Osteoblast (primary cell): ENCODE results near the gene KANSL1. TPM values are rescaled to one million over a fixed set of nuclear protein-coding genes. Genes with fewer than 3 reads are reported as not detected.

Source experiments
- DNase-seq: peaks from one replicate; pipeline ENCODE4 v3.0.0; 2011; ENCODE audit warnings: low spot score, mixed read lengths; ENCODE audit not compliant: insufficient read length; ENCODE audit errors: missing footprints
- H2AFZ ChIP-seq: 2 replicates; pipeline ENCODE4 v1.6.0; 2011; ENCODE audit warnings: mild to moderate bottlenecking, low read length
- H3K27ac ChIP-seq: 2 replicates; pipeline ENCODE4 v1.5.1; 2011; ENCODE audit warnings: mild to moderate bottlenecking, low read depth, low read length, moderate library complexity
- H3K27me3 ChIP-seq: 2 replicates; pipeline ENCODE4 v1.6.0; 2012; ENCODE audit warnings: mild to moderate bottlenecking, control low read depth, inconsistent platforms, low read length, moderate library complexity; ENCODE audit not compliant: insufficient read depth
- H3K36me3 ChIP-seq: 2 replicates; pipeline ENCODE4 v1.5.1; 2011; ENCODE audit warnings: mild to moderate bottlenecking, low read length, control low read depth, moderate library complexity; ENCODE audit not compliant: insufficient read depth
- H3K4me1 ChIP-seq: 2 replicates; pipeline ENCODE4 v1.5.1; 2011; ENCODE audit warnings: mild to moderate bottlenecking, low read length, control low read depth, moderate library complexity; ENCODE audit not compliant: insufficient read depth
- H3K4me2 ChIP-seq: 2 replicates; pipeline ENCODE4 v1.6.0; 2011; ENCODE audit warnings: mild to moderate bottlenecking, low read length; ENCODE audit not compliant: insufficient read depth
- H3K4me3 ChIP-seq: fragments of 200-600 bp; sonication (generic); 3 replicates; pipeline ENCODE4 v1.5.1; 2012; ENCODE audit warnings: mild to moderate bottlenecking, low read length, inconsistent platforms; ENCODE audit not compliant: insufficient read depth
- H3K79me2 ChIP-seq: 2 replicates; pipeline ENCODE4 v1.6.0; 2012; ENCODE audit warnings: mild to moderate bottlenecking, low read length, control low read depth, inconsistent platforms; ENCODE audit not compliant: insufficient read depth
- H3K9me3 ChIP-seq: 2 replicates; pipeline ENCODE4 v1.5.1; 2011; ENCODE audit warnings: low read depth, low read length, control low read depth
- H4K20me1 ChIP-seq: 2 replicates; pipeline ENCODE4 v1.6.0; 2012; ENCODE audit warnings: mild to moderate bottlenecking, low read length, control low read depth; ENCODE audit not compliant: insufficient read depth
- CTCF ChIP-seq: IDR thresholded peaks from 2 replicates; pipeline ENCODE4 v1.5.1; 2011; ENCODE audit warnings: mild to moderate bottlenecking, low read depth, low read length, moderate library complexity; ENCODE audit errors: extremely low read depth
- total RNA-seq: library from RNA; depleted of rRNA; stranded (reverse); fragments of >200 nt; gene quantifications from 2 replicates; pipeline ENCODE4 v1.2.3, GENCODE V29; 2012

Gene KANSL1
- total RNA-seq, 1 donor = 151 TPM

GRCh38 chr17:46086821-46087220, 106.4 kb downstream of the KANSL1 start:
- no peak overlapping the region for H3K4me3 ChIP-seq
- peaks cover 36% of the 10 kb centered on the region for H4K20me1 ChIP-seq
- H3K27me3 ChIP-seq = no peaks in the 10 kb centered on the region
- no peaks in the 10 kb centered on the region for H3K4me1 ChIP-seq
- peaks cover 9% of the 10 kb centered on the region for H3K36me3 ChIP-seq
- H2AFZ ChIP-seq = no peak overlapping the region
- H3K79me2 ChIP-seq = peaks cover 91% of the 10 kb centered on the region
- DNase-seq = no peak
- H3K9me3 ChIP-seq = no peaks in the 10 kb centered on the region
- no peak overlapping the region for H3K27ac ChIP-seq
- H3K4me2 ChIP-seq = no peak overlapping the region
- TF ChIP-seq CTCF = no peak

- Histone ChIP-seq H3K36me3 (peaks cover 10% of the 10 kb centered on the region), H3K4me3 (no peak overlapping the region), H3K27ac (no peak overlapping the region), H4K20me1 (peaks cover 36% of the 10 kb centered on the region), H3K27me3 (no peaks in the 10 kb centered on the region), H3K9me3 (no peaks in the 10 kb centered on the region), H3K4me2 (no peak overlapping the region), H3K4me1 (no peaks in the 10 kb centered on the region), H3K79me2 (peaks cover 93% of the 10 kb centered on the region), H2AFZ (no peak overlapping the region)
- TF ChIP-seq CTCF = no peak
- no peak for DNase-seq
Observed at GRCh38 chr17:46085522-46085921, 107.7 kb downstream of the KANSL1 start.

GRCh38 chr17:46082257-46082656, 111.0 kb downstream of the KANSL1 start:
- peaks cover 36% of the 10 kb centered on the region for H4K20me1 ChIP-seq
- TF ChIP-seq CTCF = no peak
- no peaks in the 10 kb centered on the region for H3K27me3 ChIP-seq
- no peaks in the 10 kb centered on the region for H3K4me1 ChIP-seq
- no peak overlapping the region for H3K4me2 ChIP-seq
- H3K27ac ChIP-seq = no peak overlapping the region
- no peak for DNase-seq
- no peaks in the 10 kb centered on the region for H3K9me3 ChIP-seq
- H3K79me2 ChIP-seq = peaks cover 84% of the 10 kb centered on the region
- no peak overlapping the region for H2AFZ ChIP-seq
- H3K4me3 ChIP-seq = no peak overlapping the region
- H3K36me3 ChIP-seq = peaks cover 6% of the 10 kb centered on the region

- no peak for DNase-seq
- Histone ChIP-seq H3K36me3 (peaks cover 6% of the 10 kb centered on the region), H3K4me1 (no peaks in the 10 kb centered on the region), H3K4me3 (no peak overlapping the region), H3K79me2 (peaks cover 79% of the 10 kb centered on the region), H3K27me3 (no peaks in the 10 kb centered on the region), H3K27ac (no peak overlapping the region), H2AFZ (no peak overlapping the region), H4K20me1 (peaks cover 32% of the 10 kb centered on the region), H3K4me2 (no peak overlapping the region), H3K9me3 (no peaks in the 10 kb centered on the region)
- TF ChIP-seq CTCF = no peak
Observed at GRCh38 chr17:46081018-46081320, 112.3 kb downstream of the KANSL1 start.
